Lower leg skin (tissue), 4 donors: ENCODE results near the gene RALY. TPM values are rescaled to one million over a fixed set of nuclear protein-coding genes. Genes with fewer than 3 reads are reported as not detected.

Source experiments
- DNase-seq, 2 donors: peaks; one replicate each; pipeline ENCODE4 v3.0.0-alpha.2; 2019; ENCODE audit warnings: low spot score in 2 of 2
- H3K4me3 ChIP-seq: fragments of 200-600 bp; sonication (generic); 2 replicates; pipeline ENCODE4 v1.5.1; 2017; ENCODE audit warnings: mild to moderate bottlenecking, low read depth; ENCODE audit not compliant: poor library complexity, severe bottlenecking
- POLR2A ChIP-seq, 2 donors: fragments of 450-650 bp; IDR thresholded peaks; one replicate each; pipeline ENCODE4 v1.6.1; 2016 to 2017; ENCODE audit warnings: antibody characterized with exemption in 2 of 2, mild to moderate bottlenecking in 1 of 2, moderate library complexity in 1 of 2
- WGBS, 2 donors: methylation state at CpG; one replicate each; pipeline ENCODE4 v1.1.5; 2018; 5-methylcytosine and 5-hydroxymethylcytosine counted together
- intact Hi-C: fragments of 100-400 bp; cut with DNase I; formaldehyde crosslinking; loops from one replicate; pipeline ENCODE4 v1.15.0; 2023; ENCODE audit warnings: low total_unique reads
- total RNA-seq, 4 donors: library from RNA; depleted of rRNA; stranded (reverse); fragments of >200 nt; gene quantifications; one replicate each; pipeline ENCODE4 v1.1.0, GENCODE V29; 2016
- TF ChIP-seq, protein P1 (sequence below), 3 donors: fragments of 450-650 bp; IDR thresholded peaks; one replicate each; pipeline ENCODE4 v1.5.1; 2016; ENCODE audit warnings: antibody characterized with exemption in 3 of 3, mild to moderate bottlenecking in 3 of 3, moderate library complexity in 2 of 3

RALY gene
- total RNA-seq, 4 donors from 2014 or later: 92.2 to 113 (median 98.6) TPM

DNA sequence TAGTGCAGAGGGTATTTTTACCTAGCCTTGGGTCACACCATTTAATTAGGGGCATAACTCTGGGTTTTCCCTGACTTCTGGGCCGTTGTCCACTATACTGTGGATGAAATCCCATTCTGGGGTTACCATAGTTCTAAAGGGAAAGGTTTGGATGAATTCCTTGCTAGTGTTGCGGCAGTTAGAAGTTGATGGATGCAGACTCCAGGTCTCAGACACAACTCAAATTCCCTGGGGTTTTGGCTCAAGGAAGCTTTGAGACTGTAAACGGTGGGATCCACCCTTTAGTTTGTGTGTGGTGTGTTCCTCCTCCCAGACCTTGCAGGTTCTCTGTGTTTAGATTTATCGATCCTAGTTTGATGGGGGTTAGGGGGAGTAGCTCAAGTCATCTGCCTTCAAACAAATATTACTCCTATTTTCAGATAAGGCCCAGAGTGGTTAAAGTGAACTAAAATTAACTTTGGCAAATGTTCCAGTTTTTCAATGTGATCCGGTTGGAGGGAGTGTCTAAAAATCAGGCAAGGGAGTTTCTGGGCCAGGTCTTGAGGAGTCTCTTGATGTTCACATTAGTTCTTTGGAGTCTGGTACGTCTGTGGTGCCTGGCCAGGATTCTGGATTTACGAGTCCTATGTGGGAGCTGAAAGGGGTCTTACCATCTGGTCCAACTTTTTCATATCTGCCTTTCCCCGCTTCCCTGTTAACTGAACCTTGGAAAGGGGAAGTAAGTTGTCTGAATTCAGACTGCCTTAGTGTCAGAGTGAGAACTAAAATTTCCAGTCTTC is 1.5 kb downstream of the RALY start:
- TF ChIP-seq POLR2A (IDR thresholded peaks at IDR 0.05): no peak
- TF ChIP-seq, protein P1, sequence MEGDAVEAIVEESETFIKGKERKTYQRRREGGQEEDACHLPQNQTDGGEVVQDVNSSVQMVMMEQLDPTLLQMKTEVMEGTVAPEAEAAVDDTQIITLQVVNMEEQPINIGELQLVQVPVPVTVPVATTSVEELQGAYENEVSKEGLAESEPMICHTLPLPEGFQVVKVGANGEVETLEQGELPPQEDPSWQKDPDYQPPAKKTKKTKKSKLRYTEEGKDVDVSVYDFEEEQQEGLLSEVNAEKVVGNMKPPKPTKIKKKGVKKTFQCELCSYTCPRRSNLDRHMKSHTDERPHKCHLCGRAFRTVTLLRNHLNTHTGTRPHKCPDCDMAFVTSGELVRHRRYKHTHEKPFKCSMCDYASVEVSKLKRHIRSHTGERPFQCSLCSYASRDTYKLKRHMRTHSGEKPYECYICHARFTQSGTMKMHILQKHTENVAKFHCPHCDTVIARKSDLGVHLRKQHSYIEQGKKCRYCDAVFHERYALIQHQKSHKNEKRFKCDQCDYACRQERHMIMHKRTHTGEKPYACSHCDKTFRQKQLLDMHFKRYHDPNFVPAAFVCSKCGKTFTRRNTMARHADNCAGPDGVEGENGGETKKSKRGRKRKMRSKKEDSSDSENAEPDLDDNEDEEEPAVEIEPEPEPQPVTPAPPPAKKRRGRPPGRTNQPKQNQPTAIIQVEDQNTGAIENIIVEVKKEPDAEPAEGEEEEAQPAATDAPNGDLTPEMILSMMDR (IDR thresholded peaks at IDR 0.05): no peak
- WGBS, 2 donors: 14 to 16% methylated on average over 8 of the region's 8 CpGs
- DNase-seq: no peak
- intact Hi-C loops: no loop called here
- H3K4me3 ChIP-seq: peak overlapping the region; percentile 77

DNA sequence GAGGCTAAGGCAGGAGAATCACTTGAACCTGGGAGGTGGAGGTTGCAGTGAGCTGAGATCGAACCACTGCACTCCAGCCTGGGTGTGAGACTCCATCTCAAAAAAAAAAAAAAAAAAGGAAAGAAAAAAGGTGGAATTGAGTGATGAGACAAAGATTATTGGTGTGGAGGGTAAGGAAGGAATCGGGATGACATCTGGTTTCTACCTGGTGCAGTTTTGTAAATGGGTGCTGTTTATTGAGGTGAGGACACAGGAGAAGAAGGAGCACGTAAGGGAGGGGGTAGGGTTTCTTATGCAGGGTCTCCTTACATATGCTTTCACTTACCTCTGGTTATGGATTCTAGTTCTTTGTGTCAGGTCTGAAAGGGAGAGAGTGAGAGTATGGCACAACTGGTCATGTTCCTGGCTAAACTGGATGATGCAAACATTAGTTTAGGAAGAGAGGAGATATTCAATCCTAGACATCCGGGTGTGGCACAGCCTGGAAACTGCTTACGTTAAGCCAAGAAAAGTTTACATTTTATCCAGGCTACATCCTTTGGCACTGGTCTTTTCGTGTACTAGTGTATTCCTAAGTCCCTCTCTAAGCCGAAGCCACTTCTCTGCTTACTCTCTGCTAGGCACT is 5.4 kb downstream of the RALY start:
- H3K4me3 ChIP-seq: no peak overlapping the region
- WGBS, 2 donors: 67 to 69% methylated on average over 7 of the region's 7 CpGs
- intact Hi-C loops: no loop called here
- no peak for DNase-seq
- TF ChIP-seq, protein P1 (IDR thresholded peaks at IDR 0.05): no peak
- TF ChIP-seq POLR2A (IDR thresholded peaks at IDR 0.05): no peak

DNA sequence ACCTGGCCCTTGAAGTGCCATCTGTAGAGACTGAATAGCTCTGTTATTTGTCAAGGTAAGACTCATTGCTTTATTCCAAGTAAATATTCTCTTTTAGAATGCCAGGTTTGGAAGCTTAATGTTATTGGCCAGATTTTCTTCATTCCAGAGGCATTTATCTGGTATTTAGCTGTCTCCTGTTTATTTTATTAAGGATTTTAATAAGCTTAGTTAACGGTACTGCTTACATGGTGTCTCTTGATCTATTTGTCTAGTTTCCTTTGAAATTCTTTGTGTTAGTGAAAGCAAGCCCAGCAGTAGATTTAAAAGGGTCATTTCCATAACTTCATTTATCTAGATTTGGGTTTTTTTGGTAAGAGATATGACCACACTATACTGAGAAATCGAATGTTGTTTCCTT is 7.7 kb downstream of the RALY start:
- intact Hi-C loops: loop anchor here (2.0 kb wide), 1 partner anchor 41 kb away; no protein-coding TSS in a partner anchor
- 72 to 81% methylated on average over 2 of the region's 2 CpGs for WGBS, 2 donors

DNA sequence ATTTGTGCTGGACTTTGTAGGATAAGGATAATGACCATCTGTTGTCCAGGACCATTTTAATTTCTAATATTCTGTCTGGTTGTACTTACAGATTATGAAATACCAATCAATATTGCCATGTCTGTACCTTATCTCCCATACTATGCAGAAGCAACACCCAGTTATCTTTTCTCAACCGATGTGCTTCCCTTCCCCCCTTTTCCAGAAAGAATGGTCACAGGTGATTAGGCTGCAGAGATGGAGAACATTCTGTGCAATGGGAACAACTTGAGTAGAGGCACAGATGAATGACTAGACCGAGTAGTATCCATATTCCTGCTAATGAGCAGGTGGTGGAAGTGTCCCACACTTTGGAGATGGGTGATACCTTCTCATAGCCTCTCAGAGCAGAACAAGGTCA is 10.5 kb downstream of the RALY start:
- intact Hi-C loops: no loop called here
- peak in 1 of 2 donors; percentile 3 for DNase-seq
- TF ChIP-seq, protein P1 (IDR thresholded peaks at IDR 0.05): no peak
- no peak for TF ChIP-seq POLR2A (IDR thresholded peaks at IDR 0.05)
- 80 to 89% methylated on average over 2 of the region's 2 CpGs for WGBS, 2 donors
- no peak overlapping the region for H3K4me3 ChIP-seq

More for the DNA sequence above, 7.7 kb downstream of the RALY start:
- no peak overlapping the region for H3K4me3 ChIP-seq
- no peak for DNase-seq
- TF ChIP-seq POLR2A (IDR thresholded peaks at IDR 0.05): no peak
- TF ChIP-seq, protein P1 (IDR thresholded peaks at IDR 0.05): no peak

DNA sequence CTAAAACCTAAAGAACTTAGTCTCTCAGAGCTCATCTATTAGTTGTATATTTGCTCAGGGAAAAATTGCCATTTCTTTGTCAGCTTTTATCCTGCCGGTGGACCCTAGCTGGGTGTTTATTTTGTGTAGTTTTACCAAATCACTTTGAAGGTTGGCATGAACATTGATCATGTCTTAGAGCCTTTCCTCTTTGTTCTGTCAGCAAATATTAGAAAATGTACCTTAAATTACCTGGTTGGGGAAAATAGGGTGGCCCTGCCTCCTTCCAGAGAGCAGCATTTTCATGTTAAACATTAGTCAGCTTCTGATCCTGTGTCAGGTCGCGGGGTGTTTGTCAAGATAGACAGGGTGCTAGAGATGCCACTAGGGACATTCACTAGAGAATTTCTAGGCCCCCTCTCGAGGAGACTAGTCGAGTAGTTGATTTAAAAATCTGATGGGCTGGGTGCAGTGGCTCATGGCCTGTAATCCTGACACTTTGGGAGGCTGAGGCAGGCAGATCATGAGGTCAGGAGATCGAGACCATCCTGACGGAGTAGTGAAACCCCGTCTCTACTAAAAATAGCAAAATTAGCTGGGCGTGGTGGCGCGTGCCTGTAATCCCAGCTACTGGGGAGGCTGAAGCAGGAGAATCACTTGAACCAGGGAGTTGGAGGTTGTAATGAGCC is 11.2 kb downstream of the RALY start:
- 92 to 93% methylated on average over 11 of the region's 11 CpGs for WGBS, 2 donors
- intact Hi-C loops: no loop called here
- no peak overlapping the region for H3K4me3 ChIP-seq
- TF ChIP-seq POLR2A (IDR thresholded peaks at IDR 0.05): no peak
- TF ChIP-seq, protein P1 (IDR thresholded peaks at IDR 0.05): no peak
- peak in 1 of 2 donors; percentile 36 for DNase-seq
